RWPE2 (cell line): Measurements from ENCODE around the gene CD276.

ENCODE experiments used
- ATAC-seq: fragments of 200-7000 bp; cut with Tn5 transposase; 3 replicates; pipeline ENCODE4 v1.9.1; 2021; ENCODE audit warnings: low read depth
- DNase-seq: peaks from one replicate; pipeline ENCODE4 v3.0.0-alpha.2; 2020; ENCODE audit warnings: low spot score
- H3K27ac ChIP-seq: fragments of 450-650 bp; 2 replicates; pipeline ENCODE4 v1.5.1; 2017; ENCODE audit warnings: mild to moderate bottlenecking; ENCODE audit not compliant: poor library complexity, severe bottlenecking
- H3K27me3 ChIP-seq: fragments of 250-450 bp; sonication (Bioruptor Pico); 2 replicates; pipeline ENCODE4 v1.5.1; 2021; ENCODE audit warnings: mild to moderate bottlenecking, moderate library complexity; ENCODE audit not compliant: insufficient read depth, poor library complexity, severe bottlenecking
- H3K36me3 ChIP-seq: fragments of 250-450 bp; sonication (Bioruptor Pico); 2 replicates; pipeline ENCODE4 v1.5.1; 2020; ENCODE audit warnings: low read depth, mild to moderate bottlenecking, moderate library complexity
- H3K4me1 ChIP-seq: fragments of 250-450 bp; sonication (Bioruptor Pico); 2 replicates; pipeline ENCODE4 v1.5.1; 2021; ENCODE audit warnings: mild to moderate bottlenecking, moderate library complexity; ENCODE audit not compliant: insufficient read depth, poor library complexity, severe bottlenecking
- H3K4me3 ChIP-seq: fragments of 250-450 bp; sonication (Bioruptor Pico); 2 replicates; pipeline ENCODE4 v1.5.1; 2021; ENCODE audit warnings: mild to moderate bottlenecking, moderate library complexity; ENCODE audit not compliant: severe bottlenecking
- H3K9me3 ChIP-seq: fragments of 250-450 bp; sonication (Bioruptor Pico); 2 replicates; pipeline ENCODE4 v1.5.1; 2021; ENCODE audit warnings: mild to moderate bottlenecking, moderate library complexity; ENCODE audit not compliant: severe bottlenecking
- CTCF ChIP-seq: fragments of 450-650 bp; IDR thresholded peaks from one replicate; pipeline ENCODE4 v1.5.1; 2017; ENCODE audit warnings: mild to moderate bottlenecking, moderate library complexity; ENCODE audit not compliant: poor library complexity, severe bottlenecking

CD276 gene

GRCh38 chr15:73711526-73711925, 27.3 kb downstream of the CD276 start:
- ATAC-seq = no peak
- no peak overlapping the region for H3K4me3 ChIP-seq
- TF ChIP-seq CTCF = no peak
- H3K4me1 ChIP-seq = no peaks in the 10 kb centered on the region
- H3K27ac ChIP-seq = no peak overlapping the region
- DNase-seq = no peak
- H3K27me3 ChIP-seq = no peaks in the 10 kb centered on the region
- H3K36me3 ChIP-seq = peaks cover 50% of the 10 kb centered on the region
- H3K9me3 ChIP-seq = no peaks in the 10 kb centered on the region

GRCh38 chr15:73712107-73712506, 27.9 kb downstream of the CD276 start:
- Histone ChIP-seq H3K36me3 (peaks cover 45% of the 10 kb centered on the region), H3K27me3 (no peaks in the 10 kb centered on the region), H3K9me3 (no peaks in the 10 kb centered on the region), H3K27ac (no peak overlapping the region), H3K4me3 (no peak overlapping the region), H3K4me1 (no peaks in the 10 kb centered on the region)
- no peak for TF ChIP-seq CTCF
- DNase-seq (no peak), ATAC-seq (no peak)

- Histone ChIP-seq H3K4me3 (no peak overlapping the region), H3K36me3 (peaks cover 25% of the 10 kb centered on the region), H3K4me1 (no peaks in the 10 kb centered on the region), H3K9me3 (no peaks in the 10 kb centered on the region), H3K27me3 (no peaks in the 10 kb centered on the region), H3K27ac (no peak overlapping the region)
- no peak for ATAC-seq
- no peak for TF ChIP-seq CTCF
- DNase-seq = no peak
These were observed 30.6 kb downstream of the CD276 start for GRCh38 chr15:73714695-73715301.

- Histone ChIP-seq H3K9me3 (no peaks in the 10 kb centered on the region), H3K27me3 (no peaks in the 10 kb centered on the region), H3K4me3 (no peak overlapping the region), H3K36me3 (peaks cover 19% of the 10 kb centered on the region), H3K27ac (no peak overlapping the region), H3K4me1 (no peaks in the 10 kb centered on the region)
- ATAC-seq (no peak), DNase-seq (no peak)
- TF ChIP-seq CTCF = no peak
These were observed 31.2 kb downstream of the CD276 start for GRCh38 chr15:73715417-73715816.

GRCh38 chr15:73716417-73716816, 32.2 kb downstream of the CD276 start:
- no peak for DNase-seq
- Histone ChIP-seq H3K4me3 (no peak overlapping the region), H3K9me3 (no peaks in the 10 kb centered on the region), H3K27me3 (no peaks in the 10 kb centered on the region), H3K36me3 (peaks cover 9% of the 10 kb centered on the region), H3K27ac (no peak overlapping the region), H3K4me1 (no peaks in the 10 kb centered on the region)
- TF ChIP-seq CTCF = no peak
- ATAC-seq = no peak
